ENCODE results near the gene POLR3B.

DNA sequence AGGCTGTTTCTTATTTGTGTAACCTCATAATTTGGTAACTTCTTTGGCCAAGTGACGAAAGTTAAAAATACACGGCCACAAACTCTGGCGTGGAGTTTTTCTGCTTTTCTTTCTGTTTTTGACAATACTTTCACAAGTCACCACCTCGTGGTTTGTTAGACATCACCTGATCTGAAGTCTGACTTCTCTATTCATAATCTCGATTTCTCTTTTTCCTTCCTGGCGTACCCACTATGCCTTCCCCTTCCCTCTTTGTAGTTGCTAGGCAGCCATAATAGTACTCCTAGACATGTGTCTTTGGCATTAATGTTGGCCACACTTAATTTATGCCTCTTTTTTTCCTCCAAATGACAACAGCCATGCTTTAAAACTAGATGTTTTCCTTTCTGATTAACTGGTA is 97.6 kb downstream of the POLR3B start:
- TF ChIP-seq, protein P1, sequence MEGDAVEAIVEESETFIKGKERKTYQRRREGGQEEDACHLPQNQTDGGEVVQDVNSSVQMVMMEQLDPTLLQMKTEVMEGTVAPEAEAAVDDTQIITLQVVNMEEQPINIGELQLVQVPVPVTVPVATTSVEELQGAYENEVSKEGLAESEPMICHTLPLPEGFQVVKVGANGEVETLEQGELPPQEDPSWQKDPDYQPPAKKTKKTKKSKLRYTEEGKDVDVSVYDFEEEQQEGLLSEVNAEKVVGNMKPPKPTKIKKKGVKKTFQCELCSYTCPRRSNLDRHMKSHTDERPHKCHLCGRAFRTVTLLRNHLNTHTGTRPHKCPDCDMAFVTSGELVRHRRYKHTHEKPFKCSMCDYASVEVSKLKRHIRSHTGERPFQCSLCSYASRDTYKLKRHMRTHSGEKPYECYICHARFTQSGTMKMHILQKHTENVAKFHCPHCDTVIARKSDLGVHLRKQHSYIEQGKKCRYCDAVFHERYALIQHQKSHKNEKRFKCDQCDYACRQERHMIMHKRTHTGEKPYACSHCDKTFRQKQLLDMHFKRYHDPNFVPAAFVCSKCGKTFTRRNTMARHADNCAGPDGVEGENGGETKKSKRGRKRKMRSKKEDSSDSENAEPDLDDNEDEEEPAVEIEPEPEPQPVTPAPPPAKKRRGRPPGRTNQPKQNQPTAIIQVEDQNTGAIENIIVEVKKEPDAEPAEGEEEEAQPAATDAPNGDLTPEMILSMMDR (optimal IDR thresholded peaks at IDR 0.05 in 1 of 3, IDR thresholded peaks at IDR 0.05 in 1 of 3, conservative IDR thresholded peaks at IDR 0.05 in 1 of 3; ENCODE audit: extremely low read depth in 1 of 3, insufficient read depth in 2 of 3, low read length in 3 of 3) = no peak
- TF ChIP-seq EZH2 (IDR thresholded peaks at IDR 0.05; ENCODE audit: low read length) = no peak

All from keratinocyte (primary cell).